ENCODE measurements around the gene HBG2.
"Not testable (repeated sequence)": the region's sequence is repeated elsewhere in the genome, so short reads cannot be mapped to it uniquely, and the experiment has no call there.

Gene HBG2

GRCh38 chr11:5254646-5255413 is at the start of gene HBG2:
Gene HBG2 (minus strand): TSS chr11:5254781. CDS start chr11:5254728, 53 bp downstream.
- H3K4me3 Mint-ChIP-seq, H3K4me1 Mint-ChIP-seq, H3K9me3 Mint-ChIP-seq, H3K27ac Mint-ChIP-seq, H3K36me3 Mint-ChIP-seq: not testable (repeated sequence)
- H3K27me3 Mint-ChIP-seq, result peaks cover 11% of the 10 kb centered on the region

GRCh38 chr11:5304046-5304445 is 49.5 kb upstream of the HBG2 start:
- H3K36me3 Mint-ChIP-seq, result no peaks in the 10 kb centered on the region
- H3K9me3 Mint-ChIP-seq, result no peaks in the 10 kb centered on the region
- peaks cover 2% of the 10 kb centered on the region for H3K27me3 Mint-ChIP-seq
- no peak overlapping the region for H3K4me3 Mint-ChIP-seq
- H3K4me1 Mint-ChIP-seq, result no peaks in the 10 kb centered on the region
- H3K27ac Mint-ChIP-seq, result no peak overlapping the region

- no peaks in the 10 kb centered on the region for H3K36me3 Mint-ChIP-seq
- no peak overlapping the region for H3K4me3 Mint-ChIP-seq
- H3K27me3 Mint-ChIP-seq, result peaks cover 2% of the 10 kb centered on the region
- no peaks in the 10 kb centered on the region for H3K4me1 Mint-ChIP-seq
- no peak overlapping the region for H3K27ac Mint-ChIP-seq
- no peaks in the 10 kb centered on the region for H3K9me3 Mint-ChIP-seq
These were observed 49.0 kb upstream of the HBG2 start for GRCh38 chr11:5303626-5304025.

GRCh38 chr11:5301846-5302245 is 47.3 kb upstream of the HBG2 start, which contains the start of gene OR51B4:
Gene OR51B4 (minus strand): TSS chr11:5301946. CDS start chr11:5301946, 0 bp downstream.
- H3K9me3 Mint-ChIP-seq, result no peaks in the 10 kb centered on the region
- no peaks in the 10 kb centered on the region for H3K4me1 Mint-ChIP-seq
- peaks cover 5% of the 10 kb centered on the region for H3K27me3 Mint-ChIP-seq
- no peaks in the 10 kb centered on the region for H3K36me3 Mint-ChIP-seq
- no peak within 1 kb of the TSS for H3K4me3 Mint-ChIP-seq
- no peak within 1 kb of the TSS for H3K27ac Mint-ChIP-seq

GRCh38 chr11:5300251-5300650 is 45.7 kb upstream of the HBG2 start:
- H3K4me1 Mint-ChIP-seq, result no peaks in the 10 kb centered on the region
- peaks cover 5% of the 10 kb centered on the region for H3K27me3 Mint-ChIP-seq
- no peaks in the 10 kb centered on the region for H3K36me3 Mint-ChIP-seq
- no peaks in the 10 kb centered on the region for H3K9me3 Mint-ChIP-seq
- H3K27ac Mint-ChIP-seq, result no peak overlapping the region
- no peak overlapping the region for H3K4me3 Mint-ChIP-seq

GRCh38 chr11:5298451-5298850 is 43.9 kb upstream of the HBG2 start:
- Mint-ChIP-seq H3K4me1 (no peaks in the 10 kb centered on the region), H3K4me3 (no peak overlapping the region), H3K27ac (no peak overlapping the region), H3K27me3 (peaks cover 3% of the 10 kb centered on the region), H3K9me3 (no peaks in the 10 kb centered on the region), H3K36me3 (no peaks in the 10 kb centered on the region)

- H3K9me3 Mint-ChIP-seq, result no peaks in the 10 kb centered on the region
- H3K27me3 Mint-ChIP-seq, result peaks cover 3% of the 10 kb centered on the region
- no peaks in the 10 kb centered on the region for H3K4me1 Mint-ChIP-seq
- no peaks in the 10 kb centered on the region for H3K36me3 Mint-ChIP-seq
- no peak overlapping the region for H3K27ac Mint-ChIP-seq
- no peak overlapping the region for H3K4me3 Mint-ChIP-seq
These were observed 43.2 kb upstream of the HBG2 start for GRCh38 chr11:5297721-5298323.

GRCh38 chr11:5294342-5294995 is 39.9 kb upstream of the HBG2 start:
- not testable (repeated sequence) for H3K27ac Mint-ChIP-seq, H3K9me3 Mint-ChIP-seq, H3K36me3 Mint-ChIP-seq, H3K4me3 Mint-ChIP-seq, H3K27me3 Mint-ChIP-seq, H3K4me1 Mint-ChIP-seq

GRCh38 chr11:5293028-5293427 is 38.4 kb upstream of the HBG2 start:
- H3K27me3 Mint-ChIP-seq, result peaks cover 3% of the 10 kb centered on the region
- no peaks in the 10 kb centered on the region for H3K9me3 Mint-ChIP-seq
- H3K27ac Mint-ChIP-seq, result no peak overlapping the region
- no peak overlapping the region for H3K4me3 Mint-ChIP-seq
- no peaks in the 10 kb centered on the region for H3K4me1 Mint-ChIP-seq
- H3K36me3 Mint-ChIP-seq, result no peaks in the 10 kb centered on the region

GRCh38 chr11:5291207-5291838 is 36.7 kb upstream of the HBG2 start:
- Mint-ChIP-seq H3K27me3 (no peaks in the 10 kb centered on the region), H3K4me1 (no peaks in the 10 kb centered on the region), H3K9me3 (no peaks in the 10 kb centered on the region), H3K4me3 (no peak overlapping the region), H3K36me3 (no peaks in the 10 kb centered on the region), H3K27ac (no peak overlapping the region)

- H3K27ac Mint-ChIP-seq, result no peak overlapping the region
These were observed 35.5 kb upstream of the HBG2 start for GRCh38 chr11:5290106-5290505.

GRCh38 chr11:5289696-5290095 is 35.1 kb upstream of the HBG2 start:
- Mint-ChIP-seq H3K4me3 (no peak overlapping the region), H3K36me3 (no peaks in the 10 kb centered on the region), H3K4me1 (no peaks in the 10 kb centered on the region), H3K9me3 (no peaks in the 10 kb centered on the region), H3K27me3 (no peaks in the 10 kb centered on the region), H3K27ac (no peak overlapping the region)

More at GRCh38 chr11:5290106-5290505, 35.5 kb upstream of the HBG2 start:
- H3K36me3 Mint-ChIP-seq, result no peaks in the 10 kb centered on the region
- H3K4me3 Mint-ChIP-seq, result no peak overlapping the region
- no peaks in the 10 kb centered on the region for H3K27me3 Mint-ChIP-seq
- H3K4me1 Mint-ChIP-seq, result no peaks in the 10 kb centered on the region
- H3K9me3 Mint-ChIP-seq, result no peaks in the 10 kb centered on the region

GRCh38 chr11:5288906-5289550 is 34.4 kb upstream of the HBG2 start:
- no peaks in the 10 kb centered on the region for H3K4me1 Mint-ChIP-seq
- no peaks in the 10 kb centered on the region for H3K36me3 Mint-ChIP-seq
- no peak overlapping the region for H3K4me3 Mint-ChIP-seq
- no peaks in the 10 kb centered on the region for H3K9me3 Mint-ChIP-seq
- no peaks in the 10 kb centered on the region for H3K27me3 Mint-ChIP-seq
- no peak overlapping the region for H3K27ac Mint-ChIP-seq

GRCh38 chr11:5288108-5288905 is 33.7 kb upstream of the HBG2 start:
- Mint-ChIP-seq H3K27me3 (no peaks in the 10 kb centered on the region), H3K27ac (no peak overlapping the region), H3K4me3 (no peak overlapping the region), H3K4me1 (no peaks in the 10 kb centered on the region), H3K36me3 (no peaks in the 10 kb centered on the region), H3K9me3 (no peaks in the 10 kb centered on the region)

GRCh38 chr11:5286901-5287300 is 32.3 kb upstream of the HBG2 start:
- H3K4me1 Mint-ChIP-seq, result no peaks in the 10 kb centered on the region
- H3K27me3 Mint-ChIP-seq, result no peaks in the 10 kb centered on the region
- H3K27ac Mint-ChIP-seq, result no peak overlapping the region
- H3K36me3 Mint-ChIP-seq, result no peaks in the 10 kb centered on the region
- no peaks in the 10 kb centered on the region for H3K9me3 Mint-ChIP-seq
- H3K4me3 Mint-ChIP-seq, result no peak overlapping the region

All from activated naive CD4-positive, alpha-beta T cell treated with anti-CD3 and anti-CD28 coated beads, Interleukin-2, amount 50 U/mL, for 24 hours (primary cell).